Medulla oblongata (tissue), 1 donor: Measurements from ENCODE around the gene SMARCA1.

Experiments
- DNase-seq: peaks from one replicate; pipeline ENCODE4 v3.0.0-alpha.2; 2015; ENCODE audit errors: extremely low spot score

SMARCA1 gene

DNA sequence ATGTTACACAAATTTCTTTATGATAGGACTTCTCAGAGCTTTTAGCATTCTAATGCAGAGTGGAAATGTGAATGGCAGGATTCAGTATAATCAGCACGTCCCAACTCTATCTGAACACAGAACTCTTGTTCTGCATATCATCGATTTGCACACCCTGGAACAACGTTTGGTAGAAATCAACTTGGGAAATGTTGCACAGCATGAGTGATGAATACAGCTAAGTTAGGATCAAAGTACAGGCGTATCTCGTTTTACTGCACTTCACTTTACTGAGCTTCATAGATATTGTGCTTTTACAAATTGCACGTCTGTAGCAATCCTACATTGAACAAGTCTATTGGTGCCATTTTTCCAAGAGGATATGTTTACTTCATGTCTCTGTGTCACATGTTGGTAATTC, 70.8 kb downstream of the SMARCA1 start:
- no peak for DNase-seq

DNA sequence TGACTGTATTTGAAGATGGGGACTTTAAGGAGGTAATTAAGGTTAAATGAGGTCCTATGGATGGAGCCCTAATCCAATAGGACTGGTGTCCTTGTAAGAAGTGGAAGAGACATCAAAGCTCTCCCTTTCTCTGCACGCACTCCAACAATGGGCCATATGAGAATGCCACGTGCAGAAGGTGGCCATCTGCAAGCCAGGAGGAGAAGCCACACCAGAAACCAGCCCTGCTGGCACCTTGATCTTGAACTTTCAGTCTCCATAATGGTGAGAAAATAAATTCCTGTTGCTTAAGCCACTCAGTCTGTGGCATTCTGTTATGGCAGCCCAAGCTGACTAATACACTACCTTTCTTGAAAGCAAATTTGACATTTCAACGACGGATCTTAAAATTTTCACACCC, 73.2 kb downstream of the SMARCA1 start:
- no peak for DNase-seq

DNA sequence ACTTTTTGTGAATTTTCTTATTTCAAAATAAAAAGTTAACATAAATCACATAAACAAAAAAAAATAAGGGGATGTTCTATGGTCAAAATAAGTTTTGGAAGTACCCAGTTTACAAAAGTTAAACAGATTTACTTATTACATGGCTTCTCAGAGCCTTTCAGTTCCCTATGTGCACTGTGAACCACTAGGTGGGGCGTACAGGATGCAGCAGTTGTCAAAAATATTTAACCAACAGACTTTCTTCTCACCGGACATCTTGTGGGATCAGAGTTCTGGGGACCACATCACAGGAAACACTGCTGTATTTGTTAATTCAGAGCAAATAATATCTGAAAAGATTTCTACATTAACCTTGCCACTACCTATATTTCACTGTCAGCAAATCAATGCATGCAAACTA, 74.1 kb downstream of the SMARCA1 start:
- no peak for DNase-seq

DNA sequence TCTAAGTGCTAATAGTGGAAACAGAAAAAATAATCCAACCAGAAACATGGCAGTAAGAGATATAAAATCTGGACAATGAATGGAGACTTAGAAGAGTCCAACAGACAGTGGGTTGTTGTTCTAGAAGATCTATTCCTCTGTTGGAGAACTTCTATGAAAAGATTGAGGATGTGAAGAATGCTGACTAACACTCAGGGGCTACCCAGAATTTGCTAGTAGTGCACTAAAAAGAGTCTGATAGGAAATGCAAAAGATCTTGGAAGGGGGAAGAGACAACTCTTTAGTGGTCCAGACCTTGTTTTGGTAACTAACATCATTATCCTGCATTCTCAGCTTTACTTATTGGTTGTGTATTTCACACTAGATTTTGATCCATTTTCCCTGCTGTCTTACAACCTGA, 77.9 kb downstream of the SMARCA1 start:
- DNase-seq: peak; percentile 54

DNA sequence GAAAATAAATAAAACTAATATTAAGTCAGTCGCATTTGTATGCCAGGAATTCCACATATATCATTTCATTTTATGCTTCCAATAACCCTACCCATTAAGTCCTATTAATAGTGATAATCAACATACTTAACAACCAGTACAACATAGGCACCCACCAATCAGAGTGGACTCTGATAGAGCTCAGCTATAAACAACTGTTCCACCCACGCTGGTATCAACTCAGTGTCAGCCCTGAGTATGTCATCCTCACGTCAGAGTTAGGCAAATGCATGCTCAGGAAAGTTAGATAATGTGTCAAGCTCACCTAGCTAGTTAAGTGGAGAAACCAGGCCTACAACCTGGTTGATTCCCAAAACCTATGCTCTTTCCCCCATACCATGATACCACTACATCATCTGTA, 89.3 kb downstream of the SMARCA1 start:
- DNase-seq: no peak

DNA sequence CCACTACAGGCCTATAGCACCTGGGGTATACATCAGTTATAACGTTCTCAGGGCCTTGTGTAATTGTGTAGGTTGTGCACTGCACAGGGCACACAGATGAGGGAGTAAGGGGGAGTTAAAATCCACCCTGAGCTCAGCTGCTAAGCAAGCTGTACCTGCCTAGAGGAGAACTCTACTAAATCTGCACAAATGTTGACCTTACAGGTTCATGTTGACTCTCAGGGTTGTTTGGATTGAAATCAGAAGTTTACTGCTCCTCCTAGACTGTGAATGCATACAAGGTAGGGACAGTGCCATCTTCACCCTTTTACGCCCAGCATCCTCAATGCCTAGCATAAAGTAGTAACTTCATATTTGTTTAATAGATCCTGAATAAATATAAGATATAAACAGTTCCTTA, 89.8 kb downstream of the SMARCA1 start:
- DNase-seq: no peak

DNA sequence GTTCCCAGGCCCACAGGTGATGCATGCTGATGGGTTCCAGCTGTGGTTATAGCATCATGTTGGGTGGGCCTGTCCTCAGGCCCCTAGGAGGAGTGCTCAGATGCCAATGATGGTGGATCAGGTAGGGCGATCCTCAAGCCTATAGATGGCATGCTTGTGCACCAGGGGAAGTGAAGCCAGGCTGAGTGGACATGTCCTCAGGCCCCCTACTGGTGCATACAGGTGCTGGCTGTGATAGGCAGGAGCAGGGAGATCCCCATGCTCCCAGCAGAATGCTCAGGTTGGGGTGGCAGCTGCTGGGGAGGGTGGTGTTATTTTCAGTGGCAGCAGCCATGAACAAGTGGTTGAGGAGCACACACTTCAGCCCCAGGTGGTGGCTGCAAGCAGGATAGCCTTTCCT, 96.0 kb downstream of the SMARCA1 start:
- DNase-seq: no peak

DNA sequence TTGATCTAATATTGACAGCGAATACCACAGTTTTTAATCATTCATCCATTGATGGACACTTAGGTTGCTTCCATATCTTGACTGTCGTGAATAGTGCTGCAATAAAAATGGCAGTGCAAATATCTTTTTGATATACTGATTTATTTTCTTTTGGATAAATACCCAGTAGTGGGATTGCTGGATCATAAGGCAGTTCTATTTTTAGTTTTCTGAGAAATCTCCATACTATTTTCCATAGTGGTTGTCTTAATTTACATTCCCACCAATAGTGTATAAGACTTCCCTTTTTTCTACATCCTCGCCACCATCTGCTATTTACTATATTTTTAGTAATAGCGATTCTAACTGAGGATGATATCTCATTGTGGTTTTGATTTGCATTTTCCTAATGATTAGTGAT, 100.1 kb downstream of the SMARCA1 start:
- DNase-seq: no peak

DNA sequence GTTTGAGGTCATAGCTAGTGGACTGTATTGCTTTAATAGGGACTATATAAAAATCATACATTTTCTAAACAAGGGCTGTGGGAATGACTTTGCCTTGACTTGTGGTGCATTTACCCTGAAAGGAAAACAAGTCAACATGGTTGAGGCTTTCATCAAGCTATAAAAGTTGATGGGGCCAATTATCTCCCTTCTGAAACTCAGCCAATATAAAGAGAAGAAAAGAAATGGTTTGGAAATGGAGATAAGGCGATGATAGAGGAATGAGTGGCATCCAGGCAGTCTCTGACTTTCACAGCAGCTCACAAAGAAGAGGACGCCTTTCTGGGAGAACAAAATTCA, 118.7 kb downstream of the SMARCA1 start:
- no peak for DNase-seq

DNA sequence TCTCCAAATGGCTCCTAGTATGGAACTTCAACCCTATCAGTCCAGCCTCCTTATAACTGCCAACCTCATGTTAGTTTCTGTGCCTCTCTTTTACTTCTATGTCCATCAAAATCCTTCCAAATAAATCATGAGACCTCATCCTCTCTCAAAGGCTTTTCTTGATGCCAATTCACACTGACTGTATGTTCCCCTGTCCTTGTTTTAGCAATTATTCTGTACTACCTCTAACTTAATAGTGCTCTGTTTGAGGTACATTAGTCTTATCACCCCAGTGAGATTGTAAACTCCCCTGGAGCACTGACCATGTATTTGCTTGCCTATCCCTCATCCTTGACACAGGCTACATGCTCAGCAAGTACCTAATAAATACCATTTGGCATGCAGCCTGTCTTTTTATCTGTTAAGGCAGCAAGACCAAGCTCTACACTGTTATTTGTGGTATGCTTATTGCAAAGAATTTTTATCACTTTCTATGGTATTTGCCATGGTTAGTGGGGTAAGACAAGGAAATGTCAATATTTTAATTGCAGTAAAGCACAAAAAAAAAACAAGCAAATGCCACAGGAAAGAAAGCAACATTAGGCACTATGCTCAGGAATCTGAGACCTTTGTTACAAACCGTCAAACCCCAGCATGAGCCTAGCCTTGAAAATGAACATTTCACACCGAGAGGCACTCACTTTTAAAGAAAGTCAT, 119.2 kb downstream of the SMARCA1 start:
- no peak for DNase-seq
